GM18907 (cell line): ENCODE measurements around the gene OR6B3.

ENCODE experiments used
- ATAC-seq: cut with Tn5 transposase; IDR thresholded peaks from one replicate; pipeline ENCODE4 v1.9.1; 2021; ENCODE audit warnings: mild to moderate bottlenecking, moderate library complexity; ENCODE audit not compliant: unreplicated experiment

Gene OR6B3

GRCh38 chr2:240053173-240054155, at the start of gene OR6B3:
TSS of gene OR6B3 (minus strand) at chr2:240053521.
- no peak for ATAC-seq

DNA sequence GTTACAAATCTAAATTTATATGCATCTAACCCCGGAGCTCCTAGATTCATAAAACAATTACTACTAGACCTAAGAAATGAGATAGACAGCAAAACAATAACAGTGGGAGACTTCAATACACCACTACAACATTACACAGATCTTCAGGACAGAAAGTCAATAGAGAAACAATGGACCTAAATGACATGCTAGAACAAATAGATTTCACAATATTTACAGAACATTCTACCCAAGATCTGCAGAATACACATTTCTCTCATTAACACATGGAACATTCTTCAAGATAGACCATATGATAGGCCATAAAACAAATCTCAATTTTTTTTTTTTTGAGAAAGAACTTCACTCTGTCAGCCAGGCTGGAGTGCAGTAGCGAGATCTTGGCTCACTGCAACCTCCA, 45.0 kb upstream of the OR6B3 start:
- no peak for ATAC-seq

- no peak for ATAC-seq
Observed at GRCh38 chr2:240095556-240096523, 42.5 kb upstream of the OR6B3 start.

DNA sequence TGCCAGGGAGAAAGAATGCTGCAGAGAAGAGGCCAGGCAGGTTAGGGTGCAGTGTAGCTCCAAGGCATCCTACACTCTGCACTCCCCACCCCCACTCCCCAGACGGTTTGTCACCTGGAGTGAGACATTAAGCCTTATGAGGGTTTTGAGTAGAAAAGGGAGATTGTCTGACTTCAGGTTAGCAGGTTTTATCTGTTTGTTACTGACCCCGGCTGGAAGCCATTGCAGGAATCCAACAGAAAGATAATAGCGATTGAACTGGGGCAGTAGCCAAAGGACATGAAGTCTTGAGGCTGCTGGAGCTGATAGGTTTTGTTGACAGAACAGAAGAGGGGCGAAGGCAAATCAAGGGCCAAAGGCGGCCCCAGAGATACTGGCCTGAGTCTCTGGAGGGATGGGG, 36.0 kb upstream of the OR6B3 start:
- ATAC-seq, result no peak

DNA sequence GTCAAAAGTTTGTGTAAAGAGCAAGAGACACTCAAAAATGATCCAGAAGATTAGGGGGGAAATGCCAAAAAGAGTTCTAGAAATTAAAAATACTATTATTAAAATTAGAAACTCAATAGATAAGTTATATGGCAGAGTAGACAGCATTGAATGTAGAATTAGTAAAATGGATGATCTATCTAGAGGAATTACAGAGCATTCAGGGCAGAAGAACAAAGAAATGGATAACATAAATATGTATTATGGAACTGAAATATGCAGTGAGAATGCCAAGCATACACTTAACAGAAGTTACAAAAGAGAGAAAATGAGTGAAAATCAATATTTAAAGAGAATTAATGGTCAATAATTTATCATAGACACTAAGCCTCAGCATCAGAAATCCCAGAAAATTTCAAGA, 33.2 kb upstream of the OR6B3 start:
- no peak for ATAC-seq

DNA sequence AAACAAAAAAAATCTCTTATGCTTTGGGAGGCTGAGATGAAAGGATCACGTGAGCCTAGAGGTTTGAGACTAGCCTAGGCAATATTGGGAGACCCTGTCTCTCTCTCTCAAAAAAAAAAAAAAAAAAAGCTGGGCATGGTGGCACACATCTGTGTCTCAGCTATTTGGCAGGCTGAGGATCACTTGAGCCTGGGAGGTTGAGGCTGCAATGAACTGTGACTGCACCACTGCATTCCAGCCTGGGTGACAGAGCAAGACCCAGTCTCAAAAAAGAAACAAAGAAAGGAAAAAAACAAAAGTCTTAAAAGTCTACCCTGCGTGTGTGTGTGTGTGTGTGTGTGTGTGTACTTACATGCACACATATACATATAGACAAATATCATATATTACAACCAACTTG, 25.3 kb upstream of the OR6B3 start:
- ATAC-seq, result no peak

GRCh38 chr2:240077442-240077841, 24.1 kb upstream of the OR6B3 start:
- ATAC-seq, result no peak

DNA sequence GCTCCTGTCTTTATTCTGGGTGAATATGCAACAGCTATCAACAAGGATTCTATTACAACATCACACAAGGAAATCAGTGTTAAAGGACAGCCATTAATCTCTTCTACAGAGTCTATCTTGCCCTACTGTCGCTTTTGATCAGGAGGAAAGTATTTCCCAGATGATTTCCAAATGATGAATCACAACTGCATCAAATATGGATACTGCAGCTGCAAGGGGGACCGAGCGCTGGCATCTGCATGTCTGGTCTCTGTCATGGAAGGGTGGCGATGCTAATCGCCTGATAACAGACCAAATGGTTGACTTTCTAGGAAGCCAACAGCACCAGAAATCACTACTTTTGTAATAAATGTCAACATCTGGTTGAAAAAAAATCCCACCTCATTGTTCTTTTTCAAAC, 21.2 kb upstream of the OR6B3 start:
- no peak for ATAC-seq

GRCh38 chr2:240070907-240071306, 17.6 kb upstream of the OR6B3 start:
- no peak for ATAC-seq

DNA sequence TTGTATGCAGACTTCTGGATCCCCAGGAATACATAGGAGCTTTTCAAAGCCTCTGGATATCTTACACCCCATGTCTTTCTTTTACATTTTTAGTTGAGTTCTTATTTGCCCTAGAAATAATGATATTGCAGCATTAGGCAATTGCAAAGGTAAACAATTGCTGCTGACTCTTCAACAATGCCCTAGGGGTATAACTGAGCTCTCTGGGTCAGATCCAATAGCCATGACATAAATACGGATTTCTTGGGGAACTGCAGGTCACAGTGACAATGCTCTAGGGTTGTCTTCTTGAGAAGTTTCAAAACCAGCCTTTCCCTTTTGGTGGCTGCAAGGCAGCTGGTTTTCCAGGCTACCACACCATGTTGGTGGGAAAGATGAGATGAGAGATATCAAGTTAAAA, 16.5 kb upstream of the OR6B3 start:
- no peak for ATAC-seq

DNA sequence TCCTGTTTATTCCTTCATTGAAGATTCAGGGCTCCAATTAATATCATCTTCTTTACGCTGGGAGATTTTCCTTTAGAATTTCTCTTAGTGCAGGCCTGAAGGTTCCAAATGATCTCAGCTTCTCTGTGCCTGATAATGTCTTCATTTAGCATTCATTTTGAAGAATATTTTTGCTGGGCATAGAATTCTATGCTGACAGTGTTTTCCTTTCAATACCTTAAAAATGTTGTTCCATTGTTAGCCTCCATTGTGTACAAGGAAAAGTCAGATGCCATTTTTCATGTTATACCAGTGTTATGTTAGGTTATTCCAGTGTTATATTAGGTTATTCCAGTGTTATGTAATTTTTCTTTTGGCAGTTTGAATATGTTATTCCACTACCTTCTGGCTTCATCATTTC, 14.9 kb upstream of the OR6B3 start:
- ATAC-seq, result no peak

DNA sequence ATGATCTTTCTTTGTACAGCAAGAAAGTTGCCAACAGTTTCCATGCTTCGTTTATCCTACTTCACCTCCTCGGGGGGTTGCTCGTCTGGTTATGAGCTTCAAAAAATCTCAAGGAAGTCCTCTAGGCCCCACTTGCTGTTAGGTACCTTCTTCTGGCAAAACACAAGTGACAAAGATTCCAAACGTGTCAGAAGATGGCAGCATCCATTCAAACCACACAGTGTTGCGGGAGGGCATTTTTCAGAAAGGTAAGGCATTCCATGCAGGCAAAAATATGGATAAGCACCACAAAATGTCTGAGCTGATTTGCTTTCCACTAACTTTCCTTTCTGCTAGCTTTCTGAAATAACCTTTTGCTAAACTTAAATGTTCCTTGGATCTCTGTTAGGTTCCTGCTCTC, 13.2 kb upstream of the OR6B3 start:
- ATAC-seq, result no peak

- ATAC-seq, result no peak
Observed at GRCh38 chr2:240064898-240065297, 11.6 kb upstream of the OR6B3 start.

DNA sequence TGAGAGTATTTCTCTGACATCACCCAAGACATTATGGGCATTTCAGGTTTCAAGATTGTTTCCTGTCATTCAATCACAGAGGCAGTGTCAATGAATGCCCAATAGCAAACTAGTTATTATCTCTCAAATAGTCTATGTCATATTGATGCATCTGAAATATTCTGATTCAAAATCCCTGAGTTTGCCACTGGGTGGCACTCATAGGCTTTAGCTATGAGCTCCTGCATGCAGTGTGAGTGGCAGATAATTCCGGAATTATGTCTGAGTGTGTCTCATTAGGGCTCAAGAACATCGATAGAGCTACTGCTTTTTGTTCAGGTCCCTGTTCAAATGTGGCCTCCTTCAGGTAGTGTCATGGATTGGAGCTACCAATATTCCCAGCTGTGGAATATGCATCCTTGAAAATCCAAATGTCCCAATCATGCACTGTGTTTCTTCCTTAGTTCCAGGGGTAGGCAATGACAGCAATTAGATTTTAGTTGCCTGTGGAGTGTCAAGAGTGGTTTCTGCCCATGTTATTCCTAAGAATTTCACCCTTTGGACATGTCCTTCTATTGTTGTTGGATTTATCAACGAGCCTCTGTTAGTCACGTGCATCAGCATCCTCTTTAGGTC, 7.8 kb upstream of the OR6B3 start:
- no peak for ATAC-seq

- ATAC-seq, result no peak
Observed at GRCh38 chr2:240056678-240057077, 3.4 kb upstream of the OR6B3 start.

- no peak for ATAC-seq
Observed at GRCh38 chr2:240055177-240055917, 2.0 kb upstream of the OR6B3 start.

GRCh38 chr2:240052524-240052923, 797 bp downstream of the OR6B3 start:
- no peak for ATAC-seq

- no peak for ATAC-seq
Observed at GRCh38 chr2:240051697-240052096, 1.6 kb downstream of the OR6B3 start.

- ATAC-seq, result no peak
Observed at GRCh38 chr2:240050278-240050677, 3.0 kb downstream of the OR6B3 start.

DNA sequence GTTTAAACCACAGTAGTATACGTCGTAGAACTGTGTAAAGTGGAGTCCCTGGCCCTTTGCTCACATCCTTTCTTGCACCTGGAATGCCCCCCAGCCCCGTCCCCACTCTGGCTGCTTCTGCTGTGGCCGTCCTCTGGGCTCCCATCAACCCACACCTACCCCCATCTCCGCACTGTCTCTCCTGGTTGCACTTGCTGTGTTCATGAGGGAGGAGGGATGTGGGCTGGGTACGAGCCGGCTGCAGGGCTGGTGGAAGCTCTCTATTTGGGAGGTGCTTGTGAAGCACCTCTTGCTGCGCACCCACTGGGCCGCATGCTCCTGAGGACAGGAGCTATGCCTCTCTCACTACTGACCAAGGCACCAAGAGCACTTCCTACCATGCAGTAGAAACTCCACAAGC, 5.1 kb downstream of the OR6B3 start:
- ATAC-seq, result no peak
